Nucleus accumbens (tissue), 56 donors: ENCODE measurements around the gene COLEC11.

Source experiments
- DNase-seq, 56 donors: peaks; one replicate each; lab custom pipeline; 2025; lab: John Stamatoyannopoulos, UW

Gene COLEC11

GRCh38 chr2:3689998-3690748 is 95.3 kb downstream of the COLEC11 start:
- no peak for DNase-seq

- no peak for DNase-seq
Observed at GRCh38 chr2:3692375-3692774, 97.5 kb downstream of the COLEC11 start.
